Left lung (tissue), 10 donors: ENCODE measurements around the gene DLG5. TPM values are rescaled to one million over a fixed set of nuclear protein-coding genes. Genes with fewer than 3 reads are reported as not detected.
A peak's percentile ranks its signal among the peaks of the same experiment; 100 is the strongest.

Source experiments
- ATAC-seq: fragments of 200-7000 bp; cut with Tn5 transposase; one replicate; pipeline ENCODE4 v1.9.1; 2020; ENCODE audit warnings: moderate library complexity
- DNase-seq, 4 donors: peaks; one replicate each; pipeline ENCODE4 v3.0.0-alpha.2; 2013 to 2020
- H3K27ac ChIP-seq, 2 donors: fragments of 200-600 bp; sonication (generic) in 1 of 2; one replicate each; pipeline versions ENCODE4 v1.5.0 to v1.8.0; 2020 to 2021
- H3K27me3 ChIP-seq, 2 donors: fragments of 200-600 bp; sonication (generic) in 1 of 2; one replicate each; pipeline versions ENCODE4 v1.5.0 to v1.8.0; 2020 to 2021
- H3K36me3 ChIP-seq, 2 donors: fragments of 200-600 bp; sonication (generic) in 1 of 2; one replicate each; pipeline versions ENCODE4 v1.5.0 to v1.8.0; 2020 to 2021
- H3K4me1 ChIP-seq, 2 donors: fragments of 200-600 bp; one replicate each; pipeline ENCODE4 v1.8.0; 2021
- H3K4me3 ChIP-seq, 2 donors: fragments of 200-600 bp; sonication (generic) in 1 of 2; one replicate each; pipeline versions ENCODE4 v1.5.0 to v1.8.0; 2020 to 2021; ENCODE audit warnings: mild to moderate bottlenecking in 1 of 2
- H3K9me3 ChIP-seq, 2 donors: fragments of 200-600 bp; sonication (generic) in 1 of 2; one replicate each; pipeline versions ENCODE4 v1.5.0 to v1.8.0; 2020 to 2021
- intact Hi-C, 2 donors: fragments of 100-400 bp; cut with DNase I; formaldehyde crosslinking; loops; one replicate each; pipeline versions ENCODE4 v1.11.2 to v1.14.2; 2022
- polyA plus RNA-seq, 6 donors: library from polyadenylated mRNA; unstranded; fragments of 120-200 nt; gene quantifications; one replicate each; pipeline ENCODE4 v1.2.1, GENCODE V29; 2013; ENCODE audit not compliant: insufficient read length in 6 of 6
- total RNA-seq, 2 donors: library from RNA; stranded (reverse); fragmentation: NEBNext Ultra II Directional; extraction: Animal tissue kit (Norgen Biotek cat#: 25700); gene quantifications; one replicate each; pipeline ENCODE4 v1.2.1, GENCODE V29; 2021
- TF ChIP-seq, protein P1 (sequence below), 2 donors: fragments of 200-600 bp; sonication (generic) in 1 of 2; IDR thresholded peaks; one replicate each; pipeline versions ENCODE4 v1.5.0 to v1.8.0; 2021; ENCODE audit warnings: antibody characterized with exemption in 2 of 2
- donor health status: DM: no; HTN: yes; CAD: no.
- donor health status: DM: no; HTN: no; CAD: no.

The DLG5 gene
- total and polyA plus RNA-seq, 8 donors = 17.0 to 53.4 (median 49.0) TPM

DNA sequence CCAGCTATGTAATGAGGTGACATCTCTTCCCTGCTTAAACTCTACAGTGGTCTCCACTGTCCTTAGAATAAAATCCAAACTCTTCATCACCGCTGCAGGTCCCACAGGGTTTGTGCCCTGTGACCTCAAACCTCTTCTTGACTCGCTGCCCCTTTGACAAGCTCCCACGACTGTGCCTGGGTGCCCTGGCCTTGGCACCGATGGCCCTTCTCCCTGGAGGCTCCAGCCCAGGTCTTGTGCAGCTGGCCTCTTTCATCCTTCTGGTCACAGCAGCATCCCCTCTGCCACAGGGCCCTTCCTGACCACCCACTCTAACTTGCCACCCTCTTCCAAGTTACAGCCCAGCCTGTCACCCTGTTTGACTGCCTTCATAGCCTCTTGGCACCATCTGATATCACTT, 108.2 kb downstream of the DLG5 start:
- intact Hi-C loops = no loop called here
- DNase-seq (peak in 1 of 4 donors; percentile 62), ATAC-seq (no peak)
- Histone ChIP-seq H3K27ac (no peak overlapping the region), H3K27me3 (no peaks in the 10 kb centered on the region), H3K4me1 (no peaks in the 10 kb centered on the region), H3K4me3 (no peak overlapping the region), H3K9me3 (no peaks in the 10 kb centered on the region), H3K36me3 (peaks cover 0 to 65% of the 10 kb centered on the region in 2 donors)
- TF ChIP-seq, protein P1, sequence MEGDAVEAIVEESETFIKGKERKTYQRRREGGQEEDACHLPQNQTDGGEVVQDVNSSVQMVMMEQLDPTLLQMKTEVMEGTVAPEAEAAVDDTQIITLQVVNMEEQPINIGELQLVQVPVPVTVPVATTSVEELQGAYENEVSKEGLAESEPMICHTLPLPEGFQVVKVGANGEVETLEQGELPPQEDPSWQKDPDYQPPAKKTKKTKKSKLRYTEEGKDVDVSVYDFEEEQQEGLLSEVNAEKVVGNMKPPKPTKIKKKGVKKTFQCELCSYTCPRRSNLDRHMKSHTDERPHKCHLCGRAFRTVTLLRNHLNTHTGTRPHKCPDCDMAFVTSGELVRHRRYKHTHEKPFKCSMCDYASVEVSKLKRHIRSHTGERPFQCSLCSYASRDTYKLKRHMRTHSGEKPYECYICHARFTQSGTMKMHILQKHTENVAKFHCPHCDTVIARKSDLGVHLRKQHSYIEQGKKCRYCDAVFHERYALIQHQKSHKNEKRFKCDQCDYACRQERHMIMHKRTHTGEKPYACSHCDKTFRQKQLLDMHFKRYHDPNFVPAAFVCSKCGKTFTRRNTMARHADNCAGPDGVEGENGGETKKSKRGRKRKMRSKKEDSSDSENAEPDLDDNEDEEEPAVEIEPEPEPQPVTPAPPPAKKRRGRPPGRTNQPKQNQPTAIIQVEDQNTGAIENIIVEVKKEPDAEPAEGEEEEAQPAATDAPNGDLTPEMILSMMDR (IDR thresholded peaks at IDR 0.05) = no peak

DNA sequence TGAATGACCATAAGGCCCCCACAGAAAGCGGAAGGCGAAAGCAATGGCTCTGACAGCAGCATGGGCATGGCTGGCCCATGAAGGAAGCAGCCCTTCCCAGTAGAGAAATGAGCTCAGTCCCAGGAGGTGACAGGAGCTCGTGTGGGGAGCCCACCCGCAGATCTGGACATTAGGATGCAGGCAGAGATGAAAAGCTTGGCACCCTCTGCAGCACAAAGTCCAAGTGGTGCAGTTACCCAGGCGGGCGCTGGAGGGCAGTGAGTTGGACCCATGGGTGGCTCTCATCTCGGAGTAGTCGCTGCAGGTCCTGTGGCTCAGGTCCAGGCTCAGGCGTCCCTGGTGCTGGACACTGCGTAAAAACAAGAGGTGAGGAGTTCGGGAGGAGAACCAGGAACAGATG, 109.0 kb downstream of the DLG5 start:
- Histone ChIP-seq H3K27ac (no peak overlapping the region), H3K4me1 (no peaks in the 10 kb centered on the region), H3K27me3 (no peaks in the 10 kb centered on the region), H3K36me3 (peaks cover 0 to 73% of the 10 kb centered on the region in 2 donors), H3K4me3 (no peak overlapping the region), H3K9me3 (no peaks in the 10 kb centered on the region)
- peak in 1 of 4 donors; percentile 54 for DNase-seq
- TF ChIP-seq, protein P1 (IDR thresholded peaks at IDR 0.05) = no peak
- intact Hi-C loops = no loop called here
- no peak for ATAC-seq

DNA sequence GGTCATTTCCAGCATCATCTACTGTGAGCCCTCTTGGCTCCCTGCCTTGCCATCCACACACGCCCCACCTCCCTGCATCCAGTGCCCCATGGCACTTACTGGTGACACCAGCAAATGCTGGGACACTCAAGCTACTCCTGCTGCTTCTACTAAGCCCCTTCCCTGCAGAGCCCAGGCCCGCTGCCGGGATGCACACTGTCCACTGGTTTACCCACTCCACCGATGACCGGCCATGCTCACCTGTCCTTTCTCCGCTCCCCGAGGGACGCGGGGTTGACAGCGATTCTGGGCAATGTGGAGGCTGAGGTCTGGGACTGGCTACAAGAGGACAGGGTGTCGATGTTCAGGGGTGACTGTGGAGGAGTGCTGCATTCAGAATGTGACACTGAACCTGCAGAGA, 110.2 kb downstream of the DLG5 start:
- Histone ChIP-seq H3K4me3 (no peak overlapping the region), H3K4me1 (no peaks in the 10 kb centered on the region), H3K9me3 (no peaks in the 10 kb centered on the region), H3K27ac (no peak overlapping the region), H3K27me3 (no peaks in the 10 kb centered on the region), H3K36me3 (peaks cover 0 to 77% of the 10 kb centered on the region in 2 donors)
- intact Hi-C loops = no loop called here
- TF ChIP-seq, protein P1 (IDR thresholded peaks at IDR 0.05) = no peak
- ATAC-seq (no peak), DNase-seq (peak in 1 of 4 donors; percentile 70)

DNA sequence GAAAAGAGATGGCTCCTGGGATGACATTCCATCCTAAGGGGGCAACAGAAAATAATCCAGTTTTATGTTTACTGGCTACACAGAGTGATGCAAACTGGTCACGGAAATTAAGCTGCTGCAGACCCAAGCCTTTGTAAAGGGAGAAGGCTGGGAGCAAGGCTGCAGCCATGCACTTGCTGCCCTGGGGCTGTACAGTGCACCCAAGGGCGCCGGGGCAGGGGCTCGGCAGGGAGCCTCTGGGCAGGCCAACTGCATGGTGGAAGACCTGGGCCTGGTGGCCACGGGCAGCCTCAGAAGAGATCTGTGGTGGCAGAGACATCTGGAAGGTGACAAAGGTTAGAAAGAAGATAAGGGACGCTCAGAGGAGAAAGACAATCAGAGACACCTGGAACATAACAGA, 113.8 kb downstream of the DLG5 start:
- Histone ChIP-seq H3K36me3 (peaks cover 0 to 86% of the 10 kb centered on the region in 2 donors), H3K4me1 (no peaks in the 10 kb centered on the region), H3K4me3 (no peak overlapping the region), H3K27ac (no peak overlapping the region), H3K9me3 (no peaks in the 10 kb centered on the region), H3K27me3 (no peaks in the 10 kb centered on the region)
- DNase-seq (no peak), ATAC-seq (no peak)
- intact Hi-C loops = no loop called here
- TF ChIP-seq, protein P1 (IDR thresholded peaks at IDR 0.05) = no peak

DNA sequence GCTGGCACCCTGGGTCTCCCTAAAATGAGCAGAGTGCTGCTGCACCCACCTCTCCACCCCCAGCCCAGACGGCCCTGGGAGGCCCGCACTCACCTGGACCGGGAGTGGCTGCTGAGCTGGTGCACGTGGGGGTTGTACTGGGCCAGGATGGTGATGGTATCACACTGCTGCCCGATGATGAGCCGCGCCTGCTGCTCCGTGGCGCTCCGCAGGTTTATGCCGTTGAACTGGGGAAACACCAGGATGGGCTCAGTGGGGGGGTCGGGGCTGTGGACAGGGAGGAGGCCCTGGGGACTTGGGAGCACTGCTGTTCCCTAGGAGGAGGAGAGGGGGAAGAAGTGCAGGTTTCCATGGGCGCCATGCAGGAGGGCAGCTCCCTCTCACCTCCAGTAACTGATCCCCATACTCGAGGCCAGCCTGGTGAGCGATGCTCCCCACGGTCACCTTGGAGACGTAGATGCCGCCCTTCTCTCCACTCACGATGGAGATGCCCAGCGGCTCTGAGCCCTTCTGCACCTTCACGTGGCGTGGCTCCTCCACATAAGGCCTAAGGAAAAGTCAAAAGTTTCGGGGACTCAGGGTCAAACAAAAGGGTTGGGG, 114.6 kb downstream of the DLG5 start:
- TF ChIP-seq, protein P1 (IDR thresholded peaks at IDR 0.05) = no peak
- intact Hi-C loops = no loop called here
- H3K36me3 ChIP-seq = peaks cover 0 to 86% of the 10 kb centered on the region in 2 donors
- no peak for DNase-seq
- no peak for ATAC-seq
- no peak overlapping the region for H3K27ac ChIP-seq
- H3K4me1 ChIP-seq = no peaks in the 10 kb centered on the region
- H3K27me3 ChIP-seq = no peaks in the 10 kb centered on the region
- H3K4me3 ChIP-seq = no peak overlapping the region
- H3K9me3 ChIP-seq = no peaks in the 10 kb centered on the region
